ENCODE data around the gene A1CF.
"Not testable (repeated sequence)": the region's sequence is repeated elsewhere in the genome, so short reads cannot be mapped to it uniquely, and the experiment has no call there.

The A1CF gene

DNA sequence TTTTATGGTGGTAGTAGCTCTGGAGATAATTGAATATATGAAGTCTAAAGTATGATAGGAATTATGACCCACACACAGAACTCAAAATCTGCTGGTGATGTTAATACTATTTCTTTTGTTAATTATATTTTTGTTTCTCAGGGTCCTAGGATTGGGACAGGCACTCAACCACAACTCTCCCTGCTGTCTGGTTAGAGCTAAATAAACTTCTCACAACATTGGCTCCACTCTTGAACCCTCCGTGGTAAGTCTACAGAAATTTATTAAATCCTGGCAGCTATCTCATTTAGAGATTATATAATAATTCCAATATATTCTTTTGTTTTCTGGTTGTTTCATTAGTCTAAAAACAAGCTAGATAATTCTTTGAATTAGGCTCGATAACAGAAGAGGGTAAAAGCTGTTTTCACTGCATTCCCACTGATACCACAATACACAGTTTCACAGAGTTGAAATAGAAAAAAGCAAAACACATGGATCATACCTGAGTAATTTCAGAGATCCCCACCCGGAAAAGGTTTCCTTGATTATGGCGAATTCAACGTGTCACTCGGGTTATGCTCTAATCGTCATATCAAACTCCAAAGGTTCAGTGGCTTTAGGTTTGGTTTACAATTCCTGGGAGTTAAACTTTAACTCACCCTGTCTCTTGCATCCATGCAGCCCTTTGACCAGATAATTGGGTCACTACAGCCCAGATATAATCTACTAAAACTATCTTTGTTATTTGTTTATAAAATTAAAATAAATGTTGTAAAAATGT, at the start of gene A1CF:
A1CF (minus strand) TSS at position 531 of the 763 bp plus-strand sequence. CDS start 25,687 bp downstream, outside the sequence.
- DNase-seq (ENCODE audit: low read depth in 3 of 3), result no peak

- DNase-seq (ENCODE audit: low read depth in 3 of 3), result no peak
These were observed 46.6 kb upstream of the A1CF start for GRCh38 chr10:50931948-50932431.

DNA sequence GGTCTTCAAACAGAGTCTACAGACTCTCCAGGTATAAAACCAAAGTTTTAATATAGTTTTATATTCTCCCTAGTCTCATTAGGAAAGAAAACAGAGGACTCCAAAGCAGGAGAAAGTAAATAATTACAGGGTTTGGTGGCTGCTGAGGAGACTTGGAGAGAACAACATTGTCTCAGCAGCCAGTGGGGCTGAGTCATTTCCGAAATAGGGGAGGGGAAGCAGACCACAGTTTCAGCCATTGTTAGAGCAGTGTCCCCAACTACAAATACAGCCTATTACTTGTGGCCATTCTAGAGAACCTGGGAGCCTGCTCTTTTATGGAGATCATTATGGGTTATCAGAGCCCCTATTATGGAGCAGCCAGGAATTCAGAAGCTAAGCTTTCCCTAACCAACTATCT, 44.2 kb upstream of the A1CF start:
- DNase-seq (ENCODE audit: low read depth in 3 of 3), result no peak

- DNase-seq (ENCODE audit: low read depth in 3 of 3), result no peak
These were observed 42.7 kb upstream of the A1CF start for GRCh38 chr10:50928190-50928552.

- no peak for DNase-seq (ENCODE audit: low read depth in 3 of 3)
These were observed 42.2 kb upstream of the A1CF start for GRCh38 chr10:50927522-50928189.

DNA sequence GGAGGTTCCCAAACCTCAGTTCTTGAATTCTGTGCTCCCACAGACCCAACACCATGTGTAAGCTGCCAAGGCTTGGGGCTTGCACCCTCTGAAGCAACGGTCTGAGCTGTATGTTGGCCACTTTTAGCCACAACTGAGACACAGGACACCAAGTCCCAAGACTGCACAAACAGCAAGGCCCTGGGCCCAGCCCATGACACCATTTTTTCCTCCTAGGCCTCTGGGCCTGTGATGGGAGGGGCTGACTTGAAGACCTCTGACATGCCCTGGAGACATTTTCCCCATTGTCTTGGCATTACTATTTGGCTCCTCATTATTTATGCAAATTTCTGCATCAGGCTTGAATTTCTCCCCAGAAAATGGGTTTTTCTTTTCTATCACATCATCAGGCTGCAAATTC, 38.0 kb upstream of the A1CF start:
- not testable (repeated sequence) for DNase-seq (ENCODE audit: low read depth in 3 of 3)

- no peak for DNase-seq (ENCODE audit: low read depth in 3 of 3)
These were observed 33.6 kb upstream of the A1CF start for GRCh38 chr10:50919010-50919409.

DNA sequence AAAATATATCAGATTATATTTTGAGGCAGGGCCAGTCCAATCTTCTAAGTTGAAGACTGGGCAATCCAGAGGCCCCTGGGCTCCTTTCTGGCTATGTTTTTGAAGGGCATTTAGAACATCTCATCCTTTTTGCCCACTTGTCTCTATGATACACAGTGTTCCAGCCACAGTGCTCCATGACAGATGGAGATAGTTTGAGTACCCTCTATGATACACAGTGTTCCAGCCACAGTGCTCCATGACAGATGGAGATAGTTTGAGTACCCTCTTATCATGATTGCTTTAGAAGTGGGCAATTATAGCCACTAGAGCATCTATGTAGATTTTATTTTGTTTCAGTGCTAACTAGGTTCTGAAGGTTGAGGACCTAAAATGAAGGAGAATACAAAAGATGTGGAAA, 33.1 kb upstream of the A1CF start:
- no peak for DNase-seq (ENCODE audit: low read depth in 3 of 3)

DNA sequence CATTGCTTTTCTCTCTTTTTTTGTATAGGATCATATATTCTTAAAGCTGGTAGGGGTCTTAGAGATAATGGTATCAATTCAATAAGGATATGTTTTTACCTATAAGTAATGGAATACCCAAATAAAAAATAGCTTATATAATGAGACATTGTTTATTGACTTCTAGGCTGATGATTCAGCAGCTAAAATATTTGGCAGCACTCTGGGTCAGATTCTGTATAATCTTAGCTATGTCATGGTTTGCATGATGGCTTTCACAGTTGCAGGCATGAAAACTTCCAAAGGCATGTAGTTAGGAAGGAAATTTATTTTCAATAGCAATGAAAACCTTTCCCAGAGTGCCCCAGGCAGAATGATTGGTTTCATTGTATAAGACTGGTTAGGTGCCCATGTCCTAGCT, 32.1 kb upstream of the A1CF start:
- DNase-seq (ENCODE audit: low read depth in 3 of 3), result no peak

DNA sequence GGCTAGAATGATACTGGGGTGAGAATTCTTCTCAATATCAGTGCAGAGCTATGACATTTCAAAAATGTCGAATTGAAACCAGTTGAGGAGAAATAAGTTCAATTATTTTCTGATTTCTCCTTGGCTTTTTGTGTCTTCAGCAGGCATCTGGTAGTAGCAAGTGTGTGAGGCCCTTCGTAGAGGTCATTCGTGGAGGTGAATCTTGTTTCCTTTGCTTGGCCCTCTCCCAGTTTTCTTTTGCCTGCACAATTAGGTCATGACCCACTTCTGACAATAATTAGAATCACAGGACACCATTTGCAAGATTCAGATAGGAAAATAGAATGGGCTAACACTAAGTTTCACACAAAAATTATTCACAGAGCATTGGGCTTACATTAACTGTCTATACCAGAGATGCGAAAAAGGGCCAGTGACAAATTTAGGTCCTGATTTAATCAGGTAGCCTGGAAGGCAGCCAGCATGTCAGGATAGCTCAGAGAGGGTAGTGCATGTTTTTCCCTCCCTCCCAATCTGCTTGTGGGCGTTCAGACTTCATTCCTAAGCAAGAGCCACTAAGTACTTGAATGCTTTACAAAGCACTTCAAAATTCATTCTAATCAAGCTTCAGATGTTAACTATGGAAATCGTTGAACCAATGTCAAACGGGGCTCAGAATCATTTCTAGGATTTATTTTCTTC, 24.0 kb upstream of the A1CF start:
- no peak for DNase-seq (ENCODE audit: low read depth in 3 of 3)

DNA sequence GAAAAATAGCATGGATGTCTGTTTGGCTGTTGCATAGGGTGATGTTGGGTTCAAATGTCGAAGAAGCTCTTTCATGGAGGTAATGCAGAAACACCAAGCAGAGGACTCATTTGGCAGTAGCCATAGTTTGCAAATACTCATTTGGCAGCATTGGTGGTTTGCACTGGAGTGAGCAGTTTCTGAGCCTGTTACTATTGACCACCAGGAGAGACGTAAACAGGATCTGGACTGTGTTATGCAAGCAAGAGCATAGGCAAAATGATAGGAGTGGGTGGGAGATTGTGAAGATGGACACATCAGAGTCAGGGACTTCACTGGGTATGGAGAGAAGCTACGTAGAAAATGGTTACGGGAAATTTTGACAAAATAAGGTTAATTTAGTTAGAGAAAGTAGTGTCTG, 22.9 kb upstream of the A1CF start:
- DNase-seq (ENCODE audit: low read depth in 3 of 3), result no peak

- not testable (repeated sequence) for DNase-seq (ENCODE audit: low read depth in 3 of 3)
These were observed 20.4 kb upstream of the A1CF start for GRCh38 chr10:50905797-50906196.

- DNase-seq (ENCODE audit: low read depth in 3 of 3), result no peak
These were observed 11.3 kb upstream of the A1CF start for GRCh38 chr10:50896721-50897120.

DNA sequence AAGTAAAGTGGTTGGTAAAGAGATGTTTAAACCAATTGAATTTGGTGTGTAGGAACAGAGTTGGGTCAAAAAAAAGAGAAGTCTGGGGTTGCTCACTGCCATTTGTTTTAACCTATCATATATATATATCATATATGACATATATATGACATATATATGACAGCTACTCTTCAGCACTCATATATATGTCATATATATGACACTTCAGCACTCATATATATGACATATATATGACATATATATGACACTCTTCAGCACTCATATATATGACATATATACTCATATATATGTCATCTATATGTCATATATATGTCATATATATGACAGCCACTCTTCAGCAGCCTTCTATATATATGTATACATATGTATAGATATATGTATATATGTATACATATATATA, 8.9 kb upstream of the A1CF start:
- DNase-seq (ENCODE audit: low read depth in 3 of 3), result no peak

GRCh38 chr10:50892467-50892866, 7.0 kb upstream of the A1CF start:
- no peak for DNase-seq (ENCODE audit: low read depth in 3 of 3)

GRCh38 chr10:50884302-50884701, 1.1 kb downstream of the A1CF start:
- no peak for DNase-seq (ENCODE audit: low read depth in 3 of 3)

DNA sequence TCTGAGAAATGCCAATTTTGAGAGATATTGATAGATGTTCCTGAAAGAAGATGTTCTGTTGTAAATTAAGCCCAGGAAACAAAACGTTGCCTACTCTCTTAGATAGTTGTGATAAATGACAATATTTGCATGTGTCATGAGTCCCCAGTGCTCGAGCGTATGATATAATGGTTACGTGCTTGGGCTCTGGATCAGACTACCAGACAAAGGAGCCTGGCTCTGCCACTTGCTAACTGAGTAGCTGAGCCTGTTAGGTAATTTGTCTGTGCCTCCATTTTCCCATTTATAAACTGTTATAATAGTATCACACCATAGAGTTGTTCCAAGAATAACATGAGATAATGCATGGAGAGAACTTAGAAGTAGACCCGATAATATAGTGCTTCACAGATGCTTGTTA, 1.8 kb downstream of the A1CF start:
- DNase-seq (ENCODE audit: low read depth in 3 of 3), result no peak

GRCh38 chr10:50882540-50882983, 2.9 kb downstream of the A1CF start:
- DNase-seq (ENCODE audit: low read depth in 3 of 3), result no peak

- DNase-seq (ENCODE audit: low read depth in 3 of 3), result not testable (repeated sequence)
These were observed 4.4 kb downstream of the A1CF start for GRCh38 chr10:50881046-50881445.

- no peak for DNase-seq (ENCODE audit: low read depth in 3 of 3)
These were observed 9.0 kb downstream of the A1CF start for GRCh38 chr10:50876429-50876828.

GRCh38 chr10:50874723-50875122, 10.7 kb downstream of the A1CF start:
- no peak for DNase-seq (ENCODE audit: low read depth in 3 of 3)

GRCh38 chr10:50866317-50866716, 19.1 kb downstream of the A1CF start:
- no peak for DNase-seq (ENCODE audit: low read depth in 3 of 3)

- no peak for DNase-seq (ENCODE audit: low read depth in 3 of 3)
These were observed 22.7 kb downstream of the A1CF start for GRCh38 chr10:50862719-50863118.

Data from stimulated activated CD4-positive, alpha-beta T cell treated with anti-CD3 and anti-CD28 coated beads, TNF-alpha, amount 100 ng/mL, for 48 hours (primary cell).